Endothelial cell of umbilical vein (primary cell): Measurements from ENCODE around the gene ZNF425. TPM values are rescaled to one million over a fixed set of nuclear protein-coding genes. Genes with fewer than 3 reads are reported as not detected.

ENCODE experiments used
- BruUV-seq: library from RNA; stranded (reverse); fragments of 400-500 nt; replicated peaks from 2 replicates; lab custom pipeline; 2021; lab: Mats Ljungman, UMichigan
- CTCF ChIA-PET: fragments of 300-600, 350-600 bp; sonication (Branson Sonifier 250); formaldehyde crosslinking; loops from one replicate; lab custom pipeline; 2021; ENCODE audit warnings: antibody characterized with exemption, inconsistent platforms; lab: Charles Lee
- POLR2A ChIA-PET: fragments of 300-600, 350-600 bp; sonication (Branson Sonifier 250); formaldehyde crosslinking; loops from one replicate; lab custom pipeline; 2021; ENCODE audit warnings: antibody characterized with exemption, inconsistent platforms; lab: Charles Lee
- DNase-seq: peaks from one replicate; pipeline ENCODE4 v3.0.0-alpha.2; 2011; ENCODE audit warnings: low read depth, low spot score
- FAIRE-seq: peaks from 2 replicates; lab custom pipeline; 2011; peaks lifted over from hg19 to GRCh38; lab: Jason Lieb, UNC
- H2AFZ ChIP-seq: 2 replicates; pipeline ENCODE4 v1.6.0; 2012; ENCODE audit warnings: low read depth, low read length, control low read depth, inconsistent platforms
- H3K27ac ChIP-seq: 2 replicates; pipeline ENCODE4 v1.5.1; 2011; ENCODE audit warnings: low read depth, mild to moderate bottlenecking, control low read depth, low read length, moderate library complexity; ENCODE audit not compliant: insufficient read depth
- H3K27me3 ChIP-seq, 2 experiments: 2 replicates each; pipeline versions ENCODE4 v1.6.0 to v1.6.1; 2011; ENCODE audit warnings: low read length in 2 of 2, mixed read lengths in 1 of 2; ENCODE audit not compliant: control insufficient read depth in 2 of 2, insufficient read depth in 2 of 2
- H3K36me3 ChIP-seq, 2 experiments: 2 replicates in 1 of 2; 3 replicates in 1 of 2; pipeline ENCODE4 v1.5.1; 2011; ENCODE audit warnings: low read length in 2 of 2, mild to moderate bottlenecking in 1 of 2, moderate library complexity in 1 of 2; ENCODE audit not compliant: control insufficient read depth in 2 of 2, insufficient read depth in 2 of 2; ENCODE audit errors: extremely low read depth in 1 of 2
- H3K4me1 ChIP-seq: 3 replicates; pipeline ENCODE4 v1.5.1; 2011; ENCODE audit warnings: mild to moderate bottlenecking, low read length; ENCODE audit not compliant: control insufficient read depth, insufficient read depth; ENCODE audit errors: extremely low read depth
- H3K4me2 ChIP-seq: 2 replicates; pipeline ENCODE4 v1.6.1; 2011; ENCODE audit warnings: low read length, control low read depth, mixed read lengths; ENCODE audit not compliant: insufficient read depth
- H3K4me3 ChIP-seq, 3 experiments: fragments of 200-600 bp in 1 of 3; sonication (generic), shearing (Covaris generic) in 1 of 3; replicated peaks in 1 of 3; 2 replicates each; pipeline ENCODE4 v1.5.1; 2011 to 2016; ENCODE audit warnings: control low read depth in 3 of 3, low read length in 3 of 3, mild to moderate bottlenecking in 2 of 3, inconsistent platforms in 1 of 3, low read depth in 1 of 3, moderate library complexity in 1 of 3; ENCODE audit not compliant: insufficient read depth in 1 of 3
- H3K79me2 ChIP-seq: 2 replicates; pipeline ENCODE4 v1.6.0; 2012; ENCODE audit warnings: low read length, inconsistent platforms; ENCODE audit not compliant: control insufficient read depth, insufficient read depth
- H3K9ac ChIP-seq: replicated peaks from 2 replicates; pipeline ENCODE3; 2011; ENCODE audit warnings: low read length, control low read depth; ENCODE audit not compliant: insufficient read depth; ENCODE audit errors: extremely low read depth
- H3K9me1 ChIP-seq: replicated peaks from 3 replicates; pipeline ENCODE4 v1.6.0; 2011; ENCODE audit warnings: mild to moderate bottlenecking, low read length; ENCODE audit not compliant: control insufficient read depth, insufficient read depth; ENCODE audit errors: extremely low read depth
- H3K9me3 ChIP-seq: replicated peaks from 2 replicates; pipeline ENCODE4 v1.5.1; 2012; ENCODE audit warnings: low read length, inconsistent platforms; ENCODE audit not compliant: control insufficient read depth, insufficient read depth
- H4K20me1 ChIP-seq: replicated peaks from 2 replicates; pipeline ENCODE3; 2011; ENCODE audit warnings: mild to moderate bottlenecking, low read length; ENCODE audit not compliant: control insufficient read depth, insufficient read depth; ENCODE audit errors: extremely low read depth
- EZH2 ChIP-seq: IDR thresholded peaks from 2 replicates; pipeline ENCODE4 v1.6.1; 2012; ENCODE audit warnings: borderline replicate concordance, low read depth, mild to moderate bottlenecking, moderate library complexity, low read length, inconsistent platforms; ENCODE audit not compliant: severe bottlenecking
- FOS ChIP-seq: IDR thresholded peaks from 2 replicates; pipeline ENCODE4 v1.6.1; 2011; ENCODE audit warnings: mild to moderate bottlenecking, low read length, moderate library complexity, borderline replicate concordance; ENCODE audit not compliant: insufficient read depth
- MYC ChIP-seq: IDR thresholded peaks from one replicate; pipeline ENCODE4 v1.6.1; 2011; ENCODE audit warnings: mild to moderate bottlenecking, low read depth, low read length
- POLR2A ChIP-seq: IDR thresholded peaks from 2 replicates; pipeline ENCODE4 v1.6.1; 2012; ENCODE audit warnings: low read depth, mild to moderate bottlenecking, control low read depth, low read length
- POLR2AphosphoS5 ChIP-seq: IDR thresholded peaks from 2 replicates; pipeline ENCODE4 v1.6.1; 2012; ENCODE audit warnings: low read depth, mild to moderate bottlenecking, control low read depth, low read length, moderate library complexity; ENCODE audit not compliant: insufficient read depth
- dilution Hi-C: fragments of 300-500 bp; cut with MboI; formaldehyde crosslinking; loops from one replicate; pipeline ENCODE4 v1.15.0; 2019; ENCODE audit warnings: low sequenced_read_pairs; ENCODE audit not compliant: extremely low pct_ligation_motif_present
- intact Hi-C: fragments of 100-400 bp; cut with micrococcal nuclease; formaldehyde crosslinking; loops from one replicate; pipeline ENCODE4 v1.10.0; 2022
- polyA plus RNA-seq, 4 experiments: library from polyadenylated mRNA; depleted of rRNA in 3 of 4; stranded (reverse) in 3 of 4; unstranded in 1 of 4; fragments of >200 nt; gene quantifications; 2 replicates each; pipeline versions ENCODE4 v1.2.1 to v1.2.3, GENCODE V29; 2011 to 2012; ENCODE audit warnings: missing spikeins in 1 of 4
- total RNA-seq: library from RNA; stranded (reverse); gene quantifications from 2 replicates; pipeline ENCODE4 v1.2.3, GENCODE V29; 2021
- TF ChIP-seq, protein P1 (sequence below): IDR thresholded peaks from 2 replicates; pipeline ENCODE4 v1.6.1; 2011; ENCODE audit not compliant: insufficient read depth, insufficient read length
- TF ChIP-seq, protein P2 (sequence below), 2 donors: IDR thresholded peaks; 1 replicate in 1 of 2; 2 replicates in 1 of 2; pipeline ENCODE4 v1.5.1; 2011; ENCODE audit warnings: low read length in 2 of 2, mild to moderate bottlenecking in 2 of 2, moderate library complexity in 2 of 2, control low read depth in 1 of 2, inconsistent platforms in 1 of 2, low read depth in 1 of 2; ENCODE audit not compliant: insufficient read depth in 1 of 2; ENCODE audit errors: extremely low read depth in 1 of 2

The ZNF425 gene
- total and polyA plus RNA-seq, 2 donors (not counting 3 experiments of a cell fraction or from before 2014, with no cell fraction given) = 0.68 to 0.93 TPM

DNA sequence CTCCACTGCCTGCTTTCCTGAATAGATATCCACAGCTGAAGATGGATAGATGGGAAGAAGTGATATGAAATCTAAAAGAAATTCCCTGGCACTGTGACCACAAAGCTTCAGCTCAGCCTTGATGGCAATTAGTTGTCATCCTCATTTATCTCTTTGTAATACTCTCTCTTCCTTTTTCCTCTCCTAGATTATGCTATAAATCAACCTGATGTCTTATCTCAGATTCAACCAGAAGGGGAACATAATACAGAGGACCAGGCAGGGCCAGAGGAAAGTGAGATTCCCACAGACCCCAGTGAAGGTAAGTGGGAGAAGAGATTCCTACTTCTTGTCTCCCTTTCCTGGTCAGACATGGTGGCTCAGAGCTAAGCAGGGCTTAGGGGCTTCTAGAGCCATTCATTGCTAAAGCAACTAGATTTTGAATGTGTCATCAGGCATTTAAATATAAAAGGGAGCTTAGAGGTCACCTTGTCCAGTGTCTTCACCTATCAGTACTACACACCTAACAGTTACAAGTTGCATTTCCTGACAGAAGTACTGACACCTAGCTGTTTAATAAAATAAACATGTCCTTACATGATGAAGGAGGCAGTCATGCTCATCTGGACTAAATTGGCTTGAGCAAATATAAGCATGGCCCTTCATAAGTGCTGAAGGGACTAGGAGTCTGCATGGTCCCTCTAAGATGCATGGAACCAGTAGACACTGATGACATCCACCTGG, 40.7 kb upstream of the ZNF425 start:
- H3K9me1 ChIP-seq = no peaks in the 10 kb centered on the region
- no peak overlapping the region for H2AFZ ChIP-seq
- no peaks in the 10 kb centered on the region for H4K20me1 ChIP-seq
- H3K36me3 ChIP-seq = peaks cover 16 to 19% of the 10 kb centered on the region in 2 experiments
- no peak overlapping the region for H3K9ac ChIP-seq
- H3K27me3 ChIP-seq = no peaks in the 10 kb centered on the region
- H3K27ac ChIP-seq = no peak overlapping the region
- H3K79me2 ChIP-seq = no peaks in the 10 kb centered on the region
- TF ChIP-seq, protein P1, sequence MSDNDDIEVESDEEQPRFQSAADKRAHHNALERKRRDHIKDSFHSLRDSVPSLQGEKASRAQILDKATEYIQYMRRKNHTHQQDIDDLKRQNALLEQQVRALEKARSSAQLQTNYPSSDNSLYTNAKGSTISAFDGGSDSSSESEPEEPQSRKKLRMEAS = no peak
- TF ChIP-seq POLR2AphosphoS5 (no peak), POLR2A (no peak), EZH2 (no peak), MYC (no peak), FOS (no peak)
- TF ChIP-seq, protein P2, sequence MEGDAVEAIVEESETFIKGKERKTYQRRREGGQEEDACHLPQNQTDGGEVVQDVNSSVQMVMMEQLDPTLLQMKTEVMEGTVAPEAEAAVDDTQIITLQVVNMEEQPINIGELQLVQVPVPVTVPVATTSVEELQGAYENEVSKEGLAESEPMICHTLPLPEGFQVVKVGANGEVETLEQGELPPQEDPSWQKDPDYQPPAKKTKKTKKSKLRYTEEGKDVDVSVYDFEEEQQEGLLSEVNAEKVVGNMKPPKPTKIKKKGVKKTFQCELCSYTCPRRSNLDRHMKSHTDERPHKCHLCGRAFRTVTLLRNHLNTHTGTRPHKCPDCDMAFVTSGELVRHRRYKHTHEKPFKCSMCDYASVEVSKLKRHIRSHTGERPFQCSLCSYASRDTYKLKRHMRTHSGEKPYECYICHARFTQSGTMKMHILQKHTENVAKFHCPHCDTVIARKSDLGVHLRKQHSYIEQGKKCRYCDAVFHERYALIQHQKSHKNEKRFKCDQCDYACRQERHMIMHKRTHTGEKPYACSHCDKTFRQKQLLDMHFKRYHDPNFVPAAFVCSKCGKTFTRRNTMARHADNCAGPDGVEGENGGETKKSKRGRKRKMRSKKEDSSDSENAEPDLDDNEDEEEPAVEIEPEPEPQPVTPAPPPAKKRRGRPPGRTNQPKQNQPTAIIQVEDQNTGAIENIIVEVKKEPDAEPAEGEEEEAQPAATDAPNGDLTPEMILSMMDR (IDR thresholded peaks at IDR 0.05; ENCODE audit: extremely low read depth in 1 of 2, insufficient read depth in 1 of 2, low read depth in 1 of 2, low read length in 2 of 2) = no peak
- no peak overlapping the region for H3K4me3 ChIP-seq
- no peaks in the 10 kb centered on the region for H3K9me3 ChIP-seq
- dilution Hi-C loops = no loop called here
- intact Hi-C loops = no loop called here
- BruUV-seq = no TSS peak
- no peak for FAIRE-seq
- ChIA-PET CTCF (interaction anchor here (1.4 kb wide), 2 partner anchors 18 to 20 kb away, joined by 3 to 7 read pairs; partner anchors contain the start of gene ZNF398), POLR2A (no interaction called here)
- peaks cover under 1% of the 10 kb centered on the region for H3K4me1 ChIP-seq
- DNase-seq = no peak
- H3K4me2 ChIP-seq = no peak overlapping the region
